HG03139 (cell line): ENCODE measurements around the gene DUS1L.

Experiments
- ATAC-seq: cut with Tn5 transposase; IDR thresholded peaks from one replicate; pipeline ENCODE4 v1.9.1; 2021; ENCODE audit not compliant: unreplicated experiment

The DUS1L gene

DNA sequence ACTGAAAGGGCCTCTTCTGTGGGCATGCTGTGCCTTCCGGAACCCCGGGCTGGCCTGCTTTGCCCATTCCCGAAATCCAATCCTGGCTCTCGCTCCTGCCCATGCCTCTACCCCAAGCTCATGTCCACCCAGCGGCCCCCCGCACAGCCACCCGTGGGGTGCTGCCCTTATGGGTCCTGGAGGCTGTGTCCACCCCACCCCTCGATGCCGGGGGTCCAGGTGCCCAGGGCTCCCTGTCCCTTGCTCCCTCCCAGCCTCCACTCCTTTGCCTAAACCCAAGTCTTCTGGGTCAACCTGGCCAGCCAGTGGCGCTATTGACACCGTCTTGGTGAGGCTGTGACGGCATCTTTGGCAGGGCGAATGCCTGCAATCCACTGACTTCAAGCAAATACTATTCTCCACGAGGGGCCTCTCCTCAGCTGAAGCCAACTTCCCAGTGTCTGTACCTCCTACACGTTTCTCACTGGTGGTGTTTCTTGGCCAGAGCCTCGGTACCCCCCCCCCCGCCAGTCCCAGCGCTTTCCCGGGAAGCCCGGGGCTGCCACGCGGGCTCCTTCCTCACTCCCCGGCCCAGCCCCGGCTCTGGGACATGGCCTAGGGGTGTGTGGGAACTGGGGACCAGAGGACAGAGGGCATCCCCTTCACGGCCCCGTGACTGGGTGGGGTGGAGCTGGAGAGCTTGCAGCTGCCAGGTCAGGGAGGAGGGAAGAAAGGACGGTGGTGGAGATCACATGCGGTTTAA is 12.2 kb upstream of the DUS1L start:
- no peak for ATAC-seq

DNA sequence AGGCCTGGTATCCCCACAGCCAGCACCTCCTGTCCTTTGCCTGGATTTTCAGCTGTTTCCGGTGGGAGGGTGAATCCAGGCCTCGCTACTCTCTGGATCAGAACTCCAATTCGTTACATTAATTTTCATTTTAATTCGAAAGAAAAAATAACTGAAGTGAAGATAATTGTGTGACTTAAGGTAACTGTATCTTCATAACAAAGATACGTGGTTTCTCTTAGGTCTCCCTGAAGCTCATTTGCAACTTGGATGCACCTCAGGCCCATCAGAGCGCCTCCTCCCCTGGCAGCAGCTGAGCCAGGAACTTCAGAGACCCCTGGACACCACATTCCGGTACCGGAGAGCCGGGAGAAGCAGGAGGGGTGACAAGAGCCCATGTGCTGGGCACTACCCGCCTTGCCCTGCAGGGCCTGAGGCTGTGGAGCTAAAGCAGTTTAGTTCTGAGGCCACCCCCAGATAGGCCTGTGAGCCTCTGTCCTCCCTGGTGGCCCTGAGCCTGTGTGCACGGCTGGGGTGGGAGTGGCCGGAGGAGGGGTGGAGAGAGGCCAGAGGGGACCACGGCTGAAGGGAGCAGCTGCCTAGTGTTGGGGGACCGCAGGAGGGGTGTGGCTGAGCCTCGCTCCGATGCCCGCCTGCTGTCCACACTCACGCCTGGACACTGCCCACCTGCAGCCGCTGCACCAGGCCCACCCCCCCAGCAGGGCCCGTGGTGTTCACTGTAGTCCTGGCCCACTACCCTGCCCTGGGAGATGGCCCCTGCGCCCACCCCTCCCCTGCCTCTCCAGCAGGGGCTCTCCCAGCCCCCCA is 11.4 kb upstream of the DUS1L start:
- ATAC-seq = no peak

DNA sequence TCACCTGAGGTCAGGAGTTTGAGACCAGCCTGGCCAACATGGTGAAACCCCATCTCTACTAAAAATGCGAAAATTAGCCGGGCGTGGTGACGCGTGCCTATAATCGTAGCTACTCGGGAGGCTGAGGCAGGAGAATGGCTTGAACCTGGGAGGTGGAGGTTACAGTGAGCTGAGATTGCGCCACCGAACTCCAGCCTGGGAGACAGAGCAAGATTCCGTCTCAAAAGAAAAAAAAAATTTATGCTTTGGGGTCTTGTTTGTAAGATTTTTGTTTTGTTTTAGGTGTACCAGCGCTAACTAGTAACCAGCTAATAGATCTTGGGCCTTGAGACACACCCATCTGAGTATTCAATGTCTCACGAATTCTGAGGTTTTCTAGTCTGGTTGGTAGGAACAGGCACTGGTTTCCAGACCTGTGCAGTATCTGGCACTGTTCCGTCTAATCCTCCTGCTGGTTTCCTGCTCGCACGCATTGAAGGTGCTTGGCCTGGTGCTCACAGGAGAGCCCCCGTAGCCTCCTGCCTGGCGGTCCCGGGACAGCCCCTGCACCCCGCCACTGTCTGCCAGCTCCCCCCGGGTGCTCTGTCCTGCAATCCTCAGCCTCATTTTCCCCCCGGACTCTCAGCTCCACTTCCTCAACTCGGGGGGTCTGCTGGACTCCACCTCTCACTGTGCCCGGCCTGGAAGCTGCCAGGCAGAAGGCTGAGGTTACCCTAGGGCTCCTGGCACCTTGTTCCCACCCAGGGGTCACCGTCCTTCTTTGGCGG is 10.6 kb upstream of the DUS1L start:
- no peak for ATAC-seq

DNA sequence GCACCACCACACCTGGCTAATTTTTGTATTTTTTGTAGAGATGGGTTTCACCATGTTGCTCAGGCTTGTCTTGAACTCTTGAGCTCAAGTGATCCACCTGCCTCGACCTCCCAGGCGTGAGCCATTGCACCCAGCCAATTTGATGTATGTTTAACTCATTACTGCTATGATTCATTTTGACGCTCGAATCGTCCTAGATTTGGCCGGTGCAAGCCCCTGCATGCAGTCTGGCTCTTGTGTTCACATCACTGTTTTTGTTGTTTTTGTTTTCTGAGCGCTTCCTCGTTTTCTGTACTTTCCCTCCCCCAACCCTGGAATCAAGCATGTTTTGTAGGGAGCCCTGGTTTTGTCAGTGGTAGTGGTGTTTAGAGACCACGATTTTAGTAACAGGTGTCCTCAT is 7.8 kb upstream of the DUS1L start:
- no peak for ATAC-seq

DNA sequence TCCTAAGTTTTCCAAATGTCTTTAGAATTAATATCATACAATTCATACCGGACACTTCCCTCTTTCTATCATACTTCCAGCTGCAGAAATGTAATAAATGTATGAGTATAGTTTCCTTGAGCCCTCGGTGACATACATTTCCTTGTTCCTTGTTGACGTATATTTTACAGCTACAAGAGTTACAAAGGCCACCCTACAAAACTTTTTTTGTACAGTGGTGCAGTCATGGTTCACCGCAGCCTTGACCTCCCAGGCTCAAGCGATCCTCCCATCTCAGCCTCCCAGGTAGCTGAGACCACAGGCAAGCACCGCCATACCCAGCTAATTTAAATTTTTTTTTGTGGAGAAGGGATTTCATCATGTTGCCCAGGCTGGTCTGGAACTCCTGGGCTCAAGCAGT is 7.2 kb upstream of the DUS1L start:
- ATAC-seq = no peak

DNA sequence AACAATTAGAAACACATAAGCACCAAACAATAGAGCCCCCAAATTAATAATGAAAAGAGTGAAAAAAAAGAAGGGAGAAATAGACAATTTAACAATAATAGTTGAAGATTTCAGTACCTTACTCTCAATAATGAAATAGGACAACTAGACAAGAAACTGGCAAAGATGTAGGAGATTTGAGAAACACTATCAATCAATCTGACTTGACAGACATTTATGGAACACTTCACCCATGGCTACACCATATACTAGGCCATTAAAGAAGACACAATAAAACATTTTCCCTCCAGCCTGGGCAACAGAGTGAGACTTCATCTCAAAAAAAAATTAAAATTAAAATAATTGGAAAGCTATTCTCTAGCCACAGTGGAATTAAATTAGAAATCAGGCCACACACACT is 5.0 kb upstream of the DUS1L start:
- no peak for ATAC-seq

DNA sequence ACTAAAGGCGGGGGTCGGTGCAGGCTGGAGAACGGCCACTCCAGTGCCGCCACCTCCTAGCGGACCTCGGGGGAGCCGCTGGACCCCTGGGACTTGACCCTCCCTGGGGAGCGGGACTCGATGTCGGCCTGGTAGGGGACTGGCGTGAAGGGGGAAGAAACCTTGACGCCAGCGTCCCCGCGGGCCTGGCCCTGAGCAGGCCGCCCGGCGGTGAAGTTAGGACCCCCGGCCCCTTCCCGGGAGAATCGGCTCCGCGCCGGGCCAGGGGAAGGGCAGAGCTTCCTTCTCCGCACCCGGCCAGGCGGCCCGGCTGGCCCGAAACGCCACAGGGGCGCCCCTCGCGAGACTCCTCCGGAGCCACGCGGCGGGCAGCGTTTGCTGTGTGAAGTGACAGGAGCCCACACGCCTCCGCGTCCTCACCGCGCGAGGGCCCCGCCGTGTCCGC is 389 bp downstream of the DUS1L start:
- ATAC-seq = peak; percentile 17

DNA sequence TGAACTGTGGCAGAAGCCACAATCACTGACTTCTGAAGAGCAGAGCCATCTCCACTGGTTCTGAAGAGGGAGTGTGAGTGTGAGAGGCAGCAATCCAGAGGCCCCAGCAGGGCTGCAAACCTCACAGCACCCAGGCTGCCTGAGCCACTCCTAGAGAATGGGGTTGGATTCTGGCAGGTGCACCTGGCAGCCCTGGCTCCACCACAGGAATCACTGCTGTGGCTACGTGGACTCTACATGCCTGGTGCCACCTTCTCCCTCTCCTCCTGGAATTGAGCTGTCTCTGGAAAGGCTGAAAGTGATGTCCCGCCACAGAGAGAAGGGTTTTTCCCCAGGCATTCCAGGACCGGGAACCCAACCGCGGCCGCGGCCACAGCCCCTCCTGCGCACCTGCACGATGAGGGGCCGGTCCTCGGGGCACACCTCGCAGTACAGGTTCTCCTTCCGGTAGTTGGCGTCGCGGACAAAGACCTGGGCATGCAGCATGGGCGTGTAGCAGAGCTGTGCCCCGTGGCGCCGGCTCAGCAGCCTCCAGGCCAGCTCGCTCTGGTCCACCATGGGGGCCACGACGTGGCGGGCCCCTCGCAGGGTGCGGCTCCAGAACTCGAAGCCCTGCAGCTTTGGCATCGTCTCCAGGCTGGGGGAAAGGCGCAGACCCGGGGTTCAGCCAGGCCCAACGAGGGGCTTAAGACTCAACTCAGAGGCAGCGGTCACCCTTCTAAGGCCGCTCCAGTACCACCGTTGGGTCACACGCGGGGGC is 991 bp downstream of the DUS1L start:
- no peak for ATAC-seq

DNA sequence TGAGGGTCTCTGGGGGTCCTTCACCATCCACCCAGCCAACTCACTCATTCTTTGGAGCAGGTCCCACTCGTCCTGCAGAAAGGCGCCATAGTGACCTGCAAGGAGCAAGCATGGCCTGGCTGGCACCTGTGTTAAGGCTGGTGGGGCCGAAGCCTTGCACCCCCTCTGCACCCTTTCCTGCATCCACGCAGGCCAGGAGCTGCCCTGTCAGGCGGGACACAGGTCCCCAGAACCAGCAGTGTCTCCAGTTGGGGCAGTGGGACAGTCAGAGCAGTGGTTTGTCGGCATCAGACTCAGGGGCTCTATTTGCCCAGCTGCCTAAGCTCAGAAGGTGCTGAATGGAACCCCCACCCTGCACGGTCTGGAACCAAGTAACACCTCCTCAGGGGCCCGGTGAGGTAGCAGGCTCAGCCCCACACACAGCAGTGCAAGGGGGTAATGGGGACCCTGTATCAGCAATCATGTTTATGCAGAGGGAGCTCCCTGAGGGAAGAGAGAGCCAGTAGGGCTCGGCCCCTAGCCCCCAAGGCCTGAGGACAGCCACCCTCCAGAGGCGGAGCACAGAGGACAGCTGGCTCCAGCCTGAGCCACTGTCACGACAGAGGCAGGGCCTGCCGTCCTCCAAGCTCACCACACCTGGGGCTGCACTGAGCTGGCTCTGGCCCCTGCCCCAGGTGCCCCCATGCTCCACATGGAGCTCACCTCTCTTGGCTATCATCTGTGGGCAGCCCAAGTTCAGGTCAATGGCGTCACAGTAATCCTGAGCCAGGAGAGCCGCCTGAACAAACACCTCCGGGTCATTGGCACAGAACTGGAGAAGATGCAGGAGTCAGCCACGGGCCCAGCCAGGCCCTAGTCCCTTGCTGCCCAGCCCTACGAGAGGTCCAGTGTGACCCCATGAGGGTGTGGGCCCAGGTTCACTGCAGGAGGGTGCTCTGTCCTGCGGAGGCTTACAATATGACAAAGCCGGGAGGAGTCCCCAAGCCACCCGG is 1.9 kb downstream of the DUS1L start:
- no peak for ATAC-seq

DNA sequence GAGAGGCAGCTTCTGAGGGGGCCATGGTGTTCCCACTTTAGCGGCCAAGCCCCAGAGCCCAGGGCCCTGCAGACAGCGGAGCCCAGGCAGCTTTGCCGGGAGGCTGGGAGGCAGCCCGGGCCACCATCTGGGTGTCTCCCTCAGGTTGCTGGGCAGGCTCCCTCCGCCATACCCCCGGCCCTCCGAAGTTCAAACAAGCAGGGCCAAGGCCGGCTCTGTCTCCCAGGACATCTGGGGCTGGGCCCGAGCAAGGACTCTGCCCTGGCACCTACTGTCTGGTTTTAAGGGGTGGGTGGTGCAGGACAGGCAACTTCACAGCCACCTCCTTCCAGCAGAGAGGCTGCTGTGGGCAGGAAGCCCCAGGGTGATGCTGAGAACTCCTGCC is 2.6 kb downstream of the DUS1L start:
- no peak for ATAC-seq

DNA sequence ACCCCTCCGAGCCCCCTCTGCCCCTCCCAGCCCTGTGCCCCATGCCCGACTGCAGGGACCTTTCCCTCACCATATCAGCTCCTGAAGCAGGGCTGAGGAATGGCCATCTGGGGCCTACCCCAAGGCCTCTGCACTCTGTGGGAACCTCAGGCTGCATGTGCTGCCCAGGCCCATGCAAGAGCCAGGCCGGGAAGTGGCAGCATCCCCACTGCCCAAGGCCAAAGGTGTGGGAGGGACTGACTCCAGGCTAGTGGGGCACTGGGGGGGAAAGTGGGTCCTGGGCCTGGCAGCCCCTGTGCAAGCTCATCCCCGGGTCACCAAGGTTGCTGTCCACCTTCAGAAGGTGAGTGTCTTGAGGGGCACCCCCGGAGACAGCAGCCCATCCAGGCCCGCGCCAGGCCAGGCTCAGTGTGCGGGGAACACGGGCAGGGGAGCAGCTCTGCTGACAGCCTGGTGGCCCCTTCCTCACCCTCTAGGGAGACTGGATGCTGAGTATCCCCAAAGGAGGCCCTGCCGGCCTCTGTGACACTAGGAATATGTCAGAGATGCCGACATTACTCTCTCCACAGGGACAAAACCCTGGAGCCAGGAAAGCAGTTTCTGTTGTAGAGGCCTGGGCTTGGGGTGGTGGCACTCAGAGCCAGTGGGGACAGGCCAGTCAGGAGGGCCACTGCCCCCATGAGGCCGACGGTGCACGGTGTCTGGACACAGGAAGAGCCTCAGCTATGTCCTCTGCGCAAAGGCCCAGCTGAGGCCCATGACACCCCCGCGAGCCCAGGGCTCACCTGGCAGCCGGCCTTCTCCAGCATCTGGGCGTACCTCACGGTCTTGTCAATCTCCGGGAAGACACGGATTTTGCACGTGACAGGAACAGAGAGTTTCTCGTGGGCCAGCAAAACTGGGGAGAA is 3.3 kb downstream of the DUS1L start:
- no peak for ATAC-seq

DNA sequence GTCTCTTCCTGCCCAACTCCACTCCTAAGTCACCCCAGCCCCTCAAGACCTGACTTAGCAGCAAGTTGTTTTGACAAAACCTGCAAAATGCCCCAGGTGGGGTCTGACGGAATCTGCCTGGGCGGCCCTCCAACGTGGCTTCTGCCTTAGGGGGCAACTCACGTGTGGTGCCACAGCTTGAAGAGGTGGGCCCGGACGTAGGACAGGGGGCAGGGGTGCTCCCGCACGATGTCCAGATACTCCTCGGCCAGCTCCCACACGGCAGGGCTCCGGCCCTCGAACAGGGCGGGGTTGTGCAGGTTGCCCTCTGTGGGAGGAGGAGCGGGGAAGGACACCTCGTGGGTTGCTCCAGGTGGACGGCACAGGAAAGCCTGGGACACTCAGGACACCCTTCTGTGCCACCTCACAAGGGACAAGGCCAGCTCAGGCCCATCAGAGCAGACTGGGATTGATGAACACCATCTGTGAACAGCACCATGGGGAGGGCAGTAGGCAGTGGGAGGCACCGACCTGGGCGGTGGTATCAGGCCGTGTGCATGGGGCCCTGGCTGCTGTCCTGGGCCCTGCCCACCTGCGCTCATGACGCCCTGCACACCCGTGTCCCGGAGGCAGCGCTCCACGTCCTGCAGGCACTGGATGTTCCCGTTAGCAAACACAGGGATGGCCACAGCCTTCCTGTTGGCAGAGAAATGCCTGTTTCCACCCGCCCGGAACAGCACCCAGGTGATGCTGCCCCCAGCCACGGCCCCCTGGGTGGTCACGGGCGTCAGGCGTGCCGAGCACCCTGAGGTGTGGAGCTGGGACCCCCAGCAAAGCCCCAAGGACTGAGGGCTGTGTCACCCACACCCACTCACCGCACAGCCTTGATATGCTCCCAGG is 4.3 kb downstream of the DUS1L start:
- no peak for ATAC-seq

DNA sequence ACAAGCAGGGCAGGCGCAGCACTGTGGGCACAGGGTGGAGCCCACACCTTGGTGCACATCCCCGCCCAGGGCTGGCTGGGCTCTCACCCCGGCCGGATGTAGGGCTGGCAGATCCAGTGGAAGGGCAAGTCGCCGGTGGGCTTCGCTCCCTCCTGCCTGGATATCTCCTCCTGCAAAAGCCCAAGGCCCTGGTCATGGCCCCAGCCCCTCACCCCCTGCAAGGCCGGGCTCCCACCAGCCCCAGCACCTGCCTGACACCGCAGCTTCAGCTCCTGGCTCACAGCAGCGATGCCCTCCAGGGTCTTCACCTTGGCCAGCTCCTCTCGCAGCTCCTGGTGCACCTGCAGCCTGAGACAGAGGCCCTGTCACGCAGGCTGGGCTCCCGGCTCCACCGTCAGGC is 5.0 kb downstream of the DUS1L start:
- no peak for ATAC-seq

DNA sequence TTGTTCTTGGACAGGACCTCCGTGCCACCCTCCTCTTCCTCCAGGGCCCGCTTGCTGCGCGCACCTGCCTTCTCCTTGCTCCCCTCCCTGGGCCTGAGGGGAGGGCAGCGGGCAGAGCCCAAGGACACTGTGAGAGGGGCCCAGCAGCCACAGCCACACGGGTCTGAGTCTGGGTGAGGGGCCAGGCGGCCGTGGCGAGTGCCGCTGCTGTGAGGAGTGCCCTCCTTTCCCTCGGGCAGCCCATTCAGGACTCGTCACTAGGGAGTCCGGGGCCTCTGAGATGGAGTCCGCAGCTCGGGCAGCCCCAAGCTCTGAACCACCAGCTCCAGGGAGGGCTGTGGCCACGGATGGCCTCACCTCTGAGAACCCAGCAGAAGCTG is 5.6 kb downstream of the DUS1L start:
- no peak for ATAC-seq

DNA sequence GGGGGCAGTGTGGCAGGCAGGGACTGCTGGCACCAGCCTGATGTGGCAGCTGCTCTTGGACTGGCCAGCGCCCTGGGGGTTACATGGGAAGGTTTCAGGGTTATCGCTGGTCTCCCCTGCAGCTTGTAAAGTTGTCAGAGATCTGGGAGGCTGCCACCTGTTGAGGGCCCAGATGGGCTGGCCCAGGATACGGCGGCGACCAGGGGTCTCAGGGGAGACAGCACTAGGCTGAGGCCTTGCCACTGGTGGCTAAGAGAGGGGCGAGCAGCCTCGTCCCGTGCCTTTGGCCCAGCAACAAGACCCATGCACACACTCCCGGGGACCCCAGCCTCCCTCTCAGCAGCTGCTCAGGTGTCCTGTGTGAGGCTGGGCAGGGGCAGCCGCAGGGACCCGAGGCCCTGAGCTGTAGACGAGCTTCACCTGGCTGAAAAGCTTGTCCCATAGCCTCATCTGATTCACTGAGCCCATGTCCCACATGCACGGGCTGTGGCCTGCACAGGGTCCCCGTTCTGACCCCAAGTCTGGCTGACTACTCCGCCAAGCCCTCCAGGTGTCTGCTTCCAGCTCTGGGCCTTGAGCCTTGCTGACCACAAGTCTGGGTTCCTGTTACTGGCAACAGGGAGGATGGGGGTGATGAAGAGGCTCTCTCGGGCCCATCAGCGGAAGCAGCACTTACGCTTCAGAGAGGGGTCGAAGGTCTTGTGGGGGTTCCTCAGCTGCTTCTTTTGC is 6.2 kb downstream of the DUS1L start:
- ATAC-seq = no peak

DNA sequence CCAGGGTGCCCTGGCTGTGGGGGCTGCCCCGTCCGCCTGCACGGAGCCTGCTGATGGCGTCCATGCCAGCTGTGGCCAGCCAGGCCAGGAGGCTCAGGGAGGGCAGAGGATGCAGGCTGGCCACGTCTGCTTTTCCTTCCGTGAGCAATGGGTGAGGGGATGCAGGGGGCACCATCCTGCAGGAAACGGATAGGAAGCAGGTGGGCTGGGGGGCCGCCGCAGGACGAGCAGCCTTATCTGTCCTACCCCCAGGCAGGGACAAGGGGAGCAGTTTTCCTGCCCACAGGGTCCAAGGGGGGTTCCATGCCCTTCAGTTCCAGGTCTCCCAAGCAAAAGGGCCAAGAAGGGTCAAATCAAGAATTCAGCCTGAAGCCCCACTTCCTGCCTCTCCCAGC is 6.8 kb downstream of the DUS1L start:
- ATAC-seq = no peak

DNA sequence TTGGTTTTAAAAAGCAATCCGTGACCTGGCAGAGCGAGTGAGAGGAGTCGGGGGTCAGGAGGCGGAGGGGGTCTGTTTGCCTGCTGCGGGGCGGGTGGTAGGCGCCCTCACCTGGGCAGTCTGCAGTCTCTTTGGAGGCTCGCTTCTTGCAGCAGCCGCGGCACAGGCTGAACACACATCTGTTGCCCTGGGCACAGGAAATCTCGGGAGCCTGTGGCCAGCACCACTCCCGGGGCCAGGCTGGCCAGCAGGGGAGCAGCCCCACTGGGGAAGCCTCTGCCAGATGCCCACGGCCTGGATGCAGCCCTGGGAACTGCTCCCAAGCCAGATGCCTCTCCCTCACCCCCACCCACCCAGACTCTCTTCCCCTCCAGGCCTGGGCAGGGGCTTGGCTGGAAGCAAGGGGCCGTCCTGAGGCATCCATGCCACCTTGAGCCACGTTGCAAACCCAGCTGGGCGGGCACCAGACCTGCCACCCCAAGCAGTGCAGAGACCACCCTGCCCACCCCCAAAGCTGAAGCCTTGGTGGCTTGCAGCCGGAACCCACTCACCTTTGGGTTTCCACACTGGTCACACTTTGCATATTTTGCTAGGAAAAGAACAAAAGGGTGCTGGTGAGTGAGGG is 7.3 kb downstream of the DUS1L start:
- no peak for ATAC-seq
